ENCODE results near the gene DTX3. TPM values are rescaled to one million over a fixed set of nuclear protein-coding genes. Genes with fewer than 3 reads are reported as not detected.

Gene DTX3
- total and polyA plus RNA-seq, 2 of the 13 experiments (the other 11 are each of a cell fraction or from before 2014, with no cell fraction given): 9.0 to 27.2 TPM

DNA sequence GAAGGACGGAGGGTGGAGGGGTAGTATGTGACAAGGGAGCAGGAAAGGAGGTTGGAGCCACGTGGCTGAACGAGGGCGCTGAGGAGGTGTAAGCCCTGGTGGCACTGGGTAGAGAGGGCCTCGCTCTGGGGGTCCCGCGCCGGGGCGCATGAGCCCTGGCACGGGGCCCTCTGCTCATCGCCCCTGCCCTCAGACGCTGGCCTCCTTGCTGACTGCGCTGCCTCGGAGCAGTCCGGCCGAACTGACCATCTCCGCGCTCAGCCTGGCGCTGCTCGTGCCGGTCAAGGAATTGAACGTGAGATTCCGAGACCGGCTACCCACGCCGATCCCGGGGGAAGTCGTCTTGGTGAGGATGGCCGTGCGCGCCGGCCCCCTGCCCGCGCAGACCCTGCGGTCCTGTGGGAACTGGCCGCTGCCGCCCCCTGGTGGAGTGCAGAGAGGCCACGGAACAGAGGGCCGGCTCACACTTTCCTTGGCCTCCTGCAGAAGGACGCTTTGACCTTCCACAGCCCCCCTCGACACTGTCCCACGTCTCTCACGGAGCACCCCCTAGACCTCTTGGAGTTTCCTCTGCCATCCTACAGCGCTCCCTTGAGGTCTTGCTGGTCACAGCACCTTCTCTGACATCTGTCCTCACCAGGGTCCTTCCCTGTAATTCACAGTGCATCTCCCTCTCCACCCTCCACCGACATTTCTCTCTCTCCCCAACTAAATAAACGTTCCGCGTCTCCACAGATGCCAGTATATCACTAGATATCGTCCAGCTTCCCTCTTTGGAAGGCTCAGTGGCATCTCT lies 17.1 kb downstream of the DTX3 start (continued):
- TF ChIP-seq, protein P1, sequence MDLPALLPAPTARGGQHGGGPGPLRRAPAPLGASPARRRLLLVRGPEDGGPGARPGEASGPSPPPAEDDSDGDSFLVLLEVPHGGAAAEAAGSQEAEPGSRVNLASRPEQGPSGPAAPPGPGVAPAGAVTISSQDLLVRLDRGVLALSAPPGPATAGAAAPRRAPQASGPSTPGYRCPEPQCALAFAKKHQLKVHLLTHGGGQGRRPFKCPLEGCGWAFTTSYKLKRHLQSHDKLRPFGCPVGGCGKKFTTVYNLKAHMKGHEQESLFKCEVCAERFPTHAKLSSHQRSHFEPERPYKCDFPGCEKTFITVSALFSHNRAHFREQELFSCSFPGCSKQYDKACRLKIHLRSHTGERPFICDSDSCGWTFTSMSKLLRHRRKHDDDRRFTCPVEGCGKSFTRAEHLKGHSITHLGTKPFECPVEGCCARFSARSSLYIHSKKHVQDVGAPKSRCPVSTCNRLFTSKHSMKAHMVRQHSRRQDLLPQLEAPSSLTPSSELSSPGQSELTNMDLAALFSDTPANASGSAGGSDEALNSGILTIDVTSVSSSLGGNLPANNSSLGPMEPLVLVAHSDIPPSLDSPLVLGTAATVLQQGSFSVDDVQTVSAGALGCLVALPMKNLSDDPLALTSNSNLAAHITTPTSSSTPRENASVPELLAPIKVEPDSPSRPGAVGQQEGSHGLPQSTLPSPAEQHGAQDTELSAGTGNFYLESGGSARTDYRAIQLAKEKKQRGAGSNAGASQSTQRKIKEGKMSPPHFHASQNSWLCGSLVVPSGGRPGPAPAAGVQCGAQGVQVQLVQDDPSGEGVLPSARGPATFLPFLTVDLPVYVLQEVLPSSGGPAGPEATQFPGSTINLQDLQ (CRISPR knock-in tag; IDR thresholded peaks at IDR 0.05): no peak
- no peak for TF ChIP-seq PCBP1 (IDR thresholded peaks at IDR 0.05; ENCODE audit: borderline replicate concordance, low read depth, low read length)
- no peak for TF ChIP-seq LCORL (IDR thresholded peaks at IDR 0.05)
- TF ChIP-seq LCORL (CRISPR knock-in tag; IDR thresholded peaks at IDR 0.05): no peak
- TF ChIP-seq, protein P2, sequence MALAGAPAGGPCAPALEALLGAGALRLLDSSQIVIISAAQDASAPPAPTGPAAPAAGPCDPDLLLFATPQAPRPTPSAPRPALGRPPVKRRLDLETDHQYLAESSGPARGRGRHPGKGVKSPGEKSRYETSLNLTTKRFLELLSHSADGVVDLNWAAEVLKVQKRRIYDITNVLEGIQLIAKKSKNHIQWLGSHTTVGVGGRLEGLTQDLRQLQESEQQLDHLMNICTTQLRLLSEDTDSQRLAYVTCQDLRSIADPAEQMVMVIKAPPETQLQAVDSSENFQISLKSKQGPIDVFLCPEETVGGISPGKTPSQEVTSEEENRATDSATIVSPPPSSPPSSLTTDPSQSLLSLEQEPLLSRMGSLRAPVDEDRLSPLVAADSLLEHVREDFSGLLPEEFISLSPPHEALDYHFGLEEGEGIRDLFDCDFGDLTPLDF (CRISPR knock-in tag; IDR thresholded peaks at IDR 0.05): no peak
- peak; percentile 81; the same call in 1 of the 2 replicates for TF ChIP-seq ZNF607 (CRISPR knock-in tag; IDR thresholded peaks at IDR 0.05; ENCODE audit: borderline replicate concordance)
- TF ChIP-seq ZNF331 (CRISPR knock-in tag; IDR thresholded peaks at IDR 0.05): no peak
- no peak for TF ChIP-seq NCOA2 (CRISPR knock-in tag; IDR thresholded peaks at IDR 0.05)
- TF ChIP-seq RBAK (CRISPR knock-in tag; IDR thresholded peaks at IDR 0.05): no peak
- TF ChIP-seq, protein P3, sequence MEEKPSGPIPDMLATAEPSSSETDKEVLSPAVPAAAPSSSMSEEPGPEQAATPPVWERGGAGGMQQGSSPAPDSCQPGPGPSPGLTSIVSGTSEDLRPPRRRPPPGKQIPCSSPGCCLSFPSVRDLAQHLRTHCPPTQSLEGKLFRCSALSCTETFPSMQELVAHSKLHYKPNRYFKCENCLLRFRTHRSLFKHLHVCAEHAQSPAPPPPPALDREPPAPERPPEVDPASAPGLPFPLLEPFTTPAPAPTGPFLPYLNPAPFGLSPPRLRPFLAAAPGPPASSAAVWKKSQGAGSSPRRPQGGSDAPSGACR (CRISPR knock-in tag; IDR thresholded peaks at IDR 0.05): no peak
- TF ChIP-seq IRX3 (CRISPR knock-in tag; IDR thresholded peaks at IDR 0.05; ENCODE audit: borderline replicate concordance, low read depth): no peak
- no peak for TF ChIP-seq ZNF383 (CRISPR knock-in tag; IDR thresholded peaks at IDR 0.05; ENCODE audit: borderline replicate concordance)
- TF ChIP-seq SOX6 (IDR thresholded peaks at IDR 0.05): no peak
- no peak for TF ChIP-seq SOX6 (CRISPR knock-in tag; IDR thresholded peaks at IDR 0.05)
- peak; percentile 17; the same call in 1 of the 2 replicates for TF ChIP-seq MEIS2 (CRISPR knock-in tag; IDR thresholded peaks at IDR 0.05)
- no peak for TF ChIP-seq KLF16 (CRISPR knock-in tag; IDR thresholded peaks at IDR 0.05)
- TF ChIP-seq NR2F1 (CRISPR knock-in tag; IDR thresholded peaks at IDR 0.05): no peak
- TF ChIP-seq HIVEP1 (CRISPR knock-in tag; IDR thresholded peaks at IDR 0.05): no peak
- no peak for TF ChIP-seq RFX5 (IDR thresholded peaks at IDR 0.05; ENCODE audit: low read depth, low read length)
- TF ChIP-seq ZNF543 (CRISPR knock-in tag; IDR thresholded peaks at IDR 0.05): no peak
- TF ChIP-seq, protein P4, sequence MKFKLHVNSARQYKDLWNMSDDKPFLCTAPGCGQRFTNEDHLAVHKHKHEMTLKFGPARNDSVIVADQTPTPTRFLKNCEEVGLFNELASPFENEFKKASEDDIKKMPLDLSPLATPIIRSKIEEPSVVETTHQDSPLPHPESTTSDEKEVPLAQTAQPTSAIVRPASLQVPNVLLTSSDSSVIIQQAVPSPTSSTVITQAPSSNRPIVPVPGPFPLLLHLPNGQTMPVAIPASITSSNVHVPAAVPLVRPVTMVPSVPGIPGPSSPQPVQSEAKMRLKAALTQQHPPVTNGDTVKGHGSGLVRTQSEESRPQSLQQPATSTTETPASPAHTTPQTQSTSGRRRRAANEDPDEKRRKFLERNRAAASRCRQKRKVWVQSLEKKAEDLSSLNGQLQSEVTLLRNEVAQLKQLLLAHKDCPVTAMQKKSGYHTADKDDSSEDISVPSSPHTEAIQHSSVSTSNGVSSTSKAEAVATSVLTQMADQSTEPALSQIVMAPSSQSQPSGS (CRISPR knock-in tag; IDR thresholded peaks at IDR 0.05): no peak
- no peak for TF ChIP-seq GATAD2A (CRISPR knock-in tag; IDR thresholded peaks at IDR 0.05)
- TF ChIP-seq, protein P5, sequence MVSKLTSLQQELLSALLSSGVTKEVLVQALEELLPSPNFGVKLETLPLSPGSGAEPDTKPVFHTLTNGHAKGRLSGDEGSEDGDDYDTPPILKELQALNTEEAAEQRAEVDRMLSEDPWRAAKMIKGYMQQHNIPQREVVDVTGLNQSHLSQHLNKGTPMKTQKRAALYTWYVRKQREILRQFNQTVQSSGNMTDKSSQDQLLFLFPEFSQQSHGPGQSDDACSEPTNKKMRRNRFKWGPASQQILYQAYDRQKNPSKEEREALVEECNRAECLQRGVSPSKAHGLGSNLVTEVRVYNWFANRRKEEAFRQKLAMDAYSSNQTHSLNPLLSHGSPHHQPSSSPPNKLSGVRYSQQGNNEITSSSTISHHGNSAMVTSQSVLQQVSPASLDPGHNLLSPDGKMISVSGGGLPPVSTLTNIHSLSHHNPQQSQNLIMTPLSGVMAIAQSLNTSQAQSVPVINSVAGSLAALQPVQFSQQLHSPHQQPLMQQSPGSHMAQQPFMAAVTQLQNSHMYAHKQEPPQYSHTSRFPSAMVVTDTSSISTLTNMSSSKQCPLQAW (CRISPR knock-in tag; IDR thresholded peaks at IDR 0.05): 0 out of 2 replicates have a peak, but pooled peaks have one; percentile 43
- TF ChIP-seq RFX1 (IDR thresholded peaks at IDR 0.05): no peak

Data from HepG2 (cell line).